GM23248 (cell line): Measurements from ENCODE around the gene NIBAN1. TPM values are rescaled to one million over a fixed set of nuclear protein-coding genes. Genes with fewer than 3 reads are reported as not detected.
A peak's percentile ranks its signal among the peaks of the same experiment; 100 is the strongest.

Experiments
- DNase-seq: peaks from one replicate; pipeline ENCODE4 v3.0.0-alpha.2; 2015
- H2AFZ ChIP-seq: fragments of 200-600 bp; sonication (generic); 2 replicates; pipeline ENCODE4 v1.6.1; 2016; ENCODE audit warnings: antibody characterized with exemption
- H3F3A ChIP-seq: fragments of 200-600 bp; sonication (generic); 2 replicates; pipeline ENCODE4 v1.6.1; 2016; ENCODE audit warnings: mild to moderate bottlenecking, antibody characterized with exemption, mixed run types; ENCODE audit not compliant: insufficient read depth
- H3K27ac ChIP-seq: fragments of 200-600 bp; sonication (generic); 2 replicates; pipeline ENCODE4 v1.5.1; 2016; ENCODE audit warnings: mild to moderate bottlenecking
- H3K27me3 ChIP-seq: fragments of 200-600 bp; sonication (generic); replicated peaks from 2 replicates; pipeline ENCODE4 v1.6.1; 2016; ENCODE audit warnings: mild to moderate bottlenecking; ENCODE audit not compliant: insufficient read depth
- H3K36me3 ChIP-seq: fragments of 200-600 bp; sonication (generic); 2 replicates; pipeline ENCODE4 v1.6.1; 2016; ENCODE audit warnings: low read depth, mild to moderate bottlenecking
- H3K4me1 ChIP-seq: fragments of 200-600 bp; sonication (generic); 2 replicates; pipeline ENCODE4 v1.6.1; 2016; ENCODE audit warnings: mild to moderate bottlenecking; ENCODE audit not compliant: insufficient read depth
- H3K4me2 ChIP-seq: fragments of 200-600 bp; sonication (generic); one replicate; pipeline ENCODE4 v1.6.1; 2016; ENCODE audit warnings: mild to moderate bottlenecking; ENCODE audit not compliant: unreplicated experiment
- H3K4me3 ChIP-seq: fragments of 200-600 bp; sonication (generic); 2 replicates; pipeline ENCODE4 v1.5.1; 2016; ENCODE audit warnings: mild to moderate bottlenecking
- H3K79me2 ChIP-seq: fragments of 200-600 bp; sonication (generic); 2 replicates; pipeline ENCODE4 v1.6.1; 2016; ENCODE audit warnings: mild to moderate bottlenecking; ENCODE audit not compliant: insufficient read depth
- H3K9ac ChIP-seq: fragments of 200-600 bp; sonication (generic); 2 replicates; pipeline ENCODE4 v1.6.1; 2016; ENCODE audit warnings: mild to moderate bottlenecking
- H3K9me2 ChIP-seq: fragments of 200-600 bp; sonication (generic); 2 replicates; pipeline ENCODE4 v1.6.1; 2016; ENCODE audit warnings: mixed run types, mild to moderate bottlenecking, moderate library complexity; ENCODE audit not compliant: insufficient read depth
- H3K9me3 ChIP-seq: fragments of 200-600 bp; sonication (generic); one replicate; pipeline ENCODE4 v1.6.1; 2017; ENCODE audit warnings: low read depth
- H4K20me1 ChIP-seq: fragments of 200-600 bp; sonication (generic); 2 replicates; pipeline ENCODE4 v1.6.0; 2016; ENCODE audit not compliant: insufficient read depth
- EZH2 ChIP-seq: fragments of 200-600 bp; sonication (generic); IDR thresholded peaks from 2 replicates; pipeline ENCODE4 v1.6.1; 2018; ENCODE audit warnings: antibody characterized with exemption, mild to moderate bottlenecking; ENCODE audit not compliant: insufficient read depth, poor library complexity, severe bottlenecking
- EZH2phosphoT487 ChIP-seq: fragments of 200-600 bp; sonication (generic); IDR thresholded peaks from 2 replicates; pipeline ENCODE4 v1.6.1; 2018; ENCODE audit warnings: antibody characterized with exemption, moderate library complexity, mild to moderate bottlenecking, low read depth; ENCODE audit not compliant: insufficient read depth
- WGBS, 2 experiments: methylation state at CpG; one replicate each; pipeline ENCODE4 v1.1.6; 2015 to 2017; ENCODE audit warnings: low lambda C conversion rate in 2 of 2, low coverage in 1 of 2; ENCODE audit errors: missing lambda C conversion rate in 2 of 2; 5-methylcytosine and 5-hydroxymethylcytosine counted together
- in situ Hi-C: fragments of 300-500 bp; cut with MboI; formaldehyde crosslinking; loops from 2 replicates; pipeline ENCODE4 v1.15.0; 2020
- polyA plus RNA-seq: library from polyadenylated mRNA; unstranded; fragments of >200 nt; fragmentation: Nextera tagmentation; extraction: Ambion mirVana; gene quantifications from 2 replicates; pipeline ENCODE4 v1.2.1, GENCODE V29; 2016
- total RNA-seq: library from RNA; depleted of rRNA; stranded (reverse); fragments of >200 nt; shearing (Covaris generic); gene quantifications from 2 replicates; pipeline ENCODE4 v1.2.3, GENCODE V29; 2014

The NIBAN1 gene
- total and polyA plus RNA-seq, 2 experiments from 2014 or later: 19.5 to 34.8 TPM

GRCh38 chr1:184950906-184951305 lies 23.4 kb downstream of the NIBAN1 start:
- WGBS, 2 experiments: 69 to 73% methylated on average over 2 of the region's 2 CpGs

DNA sequence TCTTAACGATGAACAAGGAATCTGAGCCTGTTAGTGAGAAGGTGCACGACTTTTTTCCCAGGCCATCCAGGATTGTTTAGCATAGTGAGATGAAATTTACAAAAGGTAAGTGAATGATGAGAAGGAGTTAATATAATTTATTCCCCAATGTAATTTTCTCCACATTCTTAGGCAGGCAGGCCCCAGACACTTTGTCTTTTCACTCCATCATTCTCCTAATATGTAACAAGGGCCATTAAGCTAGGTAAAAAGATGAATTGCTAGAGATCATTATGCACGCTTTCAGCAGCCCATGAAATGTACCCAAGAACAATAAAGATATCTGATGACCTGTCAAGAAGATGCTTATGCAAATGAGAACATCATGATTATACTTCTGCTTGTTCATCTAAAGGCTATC lies 24.1 kb downstream of the NIBAN1 start:
- peaks cover 19% of the 10 kb centered on the region for H3K4me1 ChIP-seq
- peaks cover 18% of the 10 kb centered on the region for H3F3A ChIP-seq
- TF ChIP-seq EZH2 (no peak), EZH2phosphoT487 (no peak)
- no peaks in the 10 kb centered on the region for H3K36me3 ChIP-seq
- no peak overlapping the region for H3K27ac ChIP-seq
- no peak for DNase-seq
- no peak overlapping the region for H3K4me2 ChIP-seq
- H3K4me3 ChIP-seq: no peak overlapping the region
- no peak overlapping the region for H2AFZ ChIP-seq
- 92 to 97% methylated on average over 3 of the region's 3 CpGs for WGBS, 2 experiments
- no peaks in the 10 kb centered on the region for H3K79me2 ChIP-seq
- H3K9me2 ChIP-seq: 0 out of 2 replicates have a peak, but pooled peaks cover 4% of the 10 kb centered on the region
- H3K9ac ChIP-seq: no peak overlapping the region
- no peaks in the 10 kb centered on the region for H3K27me3 ChIP-seq
- no peaks in the 10 kb centered on the region for H4K20me1 ChIP-seq
- in situ Hi-C loops: no loop called here
- no peaks in the 10 kb centered on the region for H3K9me3 ChIP-seq

More at GRCh38 chr1:184950906-184951305, 23.4 kb downstream of the NIBAN1 start:
- H4K20me1 ChIP-seq: no peaks in the 10 kb centered on the region
- no peaks in the 10 kb centered on the region for H3K27me3 ChIP-seq
- H3K4me3 ChIP-seq: no peak overlapping the region
- in situ Hi-C loops: no loop called here
- no peaks in the 10 kb centered on the region for H3K9me3 ChIP-seq
- no peak overlapping the region for H3K9ac ChIP-seq
- H3K27ac ChIP-seq: no peak overlapping the region
- H3K36me3 ChIP-seq: no peaks in the 10 kb centered on the region
- no peak for DNase-seq
- 0 out of 2 replicates have a peak, but pooled peaks cover 4% of the 10 kb centered on the region for H3K9me2 ChIP-seq
- TF ChIP-seq EZH2phosphoT487 (no peak), EZH2 (no peak)
- no peaks in the 10 kb centered on the region; the same call in 1 of the 2 replicates for H3K79me2 ChIP-seq
- H3K4me1 ChIP-seq: peaks cover 19% of the 10 kb centered on the region
- H2AFZ ChIP-seq: no peak overlapping the region
- no peak overlapping the region for H3K4me2 ChIP-seq
- H3F3A ChIP-seq: peaks cover 18% of the 10 kb centered on the region

DNA sequence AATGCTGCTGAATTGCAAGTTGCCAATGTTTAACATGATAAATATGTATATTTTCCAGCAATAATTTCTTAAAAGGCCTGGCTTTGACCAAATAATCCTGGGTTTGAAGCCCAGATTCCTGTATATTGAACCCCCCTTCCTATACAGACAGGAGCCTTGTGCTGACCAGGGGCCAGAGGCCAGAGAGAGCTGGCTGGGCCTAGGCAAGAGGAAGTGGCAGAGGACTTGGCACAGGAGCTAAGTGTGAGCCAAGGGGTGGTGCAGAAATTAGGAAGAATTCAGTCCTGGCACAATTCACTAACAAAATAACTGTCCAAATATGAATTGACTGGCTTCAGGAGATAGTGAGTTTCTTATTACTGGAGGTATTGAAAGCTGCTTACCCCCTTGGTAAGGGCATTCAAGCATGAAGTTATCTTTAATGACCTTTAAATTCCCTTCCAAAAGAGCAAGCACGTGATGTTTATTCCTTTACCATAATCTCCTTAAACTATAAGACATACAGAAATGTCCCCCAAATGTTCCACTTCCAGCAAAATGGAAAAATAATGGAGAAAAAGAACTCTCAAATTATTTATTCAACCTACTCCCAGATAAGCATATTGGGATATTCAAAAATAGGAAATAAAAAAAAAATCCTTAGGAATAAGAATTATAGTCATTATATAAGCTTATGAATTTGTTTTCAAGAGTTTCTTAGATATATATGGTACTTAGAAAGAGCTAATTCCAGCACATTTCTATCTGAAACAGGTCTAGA lies 26.6 kb downstream of the NIBAN1 start:
- 47 to 74% methylated on average over 1 of the region's 1 CpG for WGBS, 2 experiments
- no peak overlapping the region for H3K4me3 ChIP-seq
- H3K9me2 ChIP-seq: 0 out of 2 replicates have a peak, but pooled peaks cover 7% of the 10 kb centered on the region
- no peak for DNase-seq
- no peaks in the 10 kb centered on the region for H3K27me3 ChIP-seq
- H3K4me2 ChIP-seq: no peak overlapping the region
- H4K20me1 ChIP-seq: no peaks in the 10 kb centered on the region
- H3K9ac ChIP-seq: no peak overlapping the region
- TF ChIP-seq EZH2 (no peak), EZH2phosphoT487 (no peak)
- no peak overlapping the region for H2AFZ ChIP-seq
- H3K27ac ChIP-seq: no peak overlapping the region
- no peaks in the 10 kb centered on the region for H3K9me3 ChIP-seq
- no peaks in the 10 kb centered on the region for H3F3A ChIP-seq
- H3K36me3 ChIP-seq: no peaks in the 10 kb centered on the region
- no peaks in the 10 kb centered on the region for H3K4me1 ChIP-seq
- in situ Hi-C loops: no loop called here
- no peaks in the 10 kb centered on the region for H3K79me2 ChIP-seq

DNA sequence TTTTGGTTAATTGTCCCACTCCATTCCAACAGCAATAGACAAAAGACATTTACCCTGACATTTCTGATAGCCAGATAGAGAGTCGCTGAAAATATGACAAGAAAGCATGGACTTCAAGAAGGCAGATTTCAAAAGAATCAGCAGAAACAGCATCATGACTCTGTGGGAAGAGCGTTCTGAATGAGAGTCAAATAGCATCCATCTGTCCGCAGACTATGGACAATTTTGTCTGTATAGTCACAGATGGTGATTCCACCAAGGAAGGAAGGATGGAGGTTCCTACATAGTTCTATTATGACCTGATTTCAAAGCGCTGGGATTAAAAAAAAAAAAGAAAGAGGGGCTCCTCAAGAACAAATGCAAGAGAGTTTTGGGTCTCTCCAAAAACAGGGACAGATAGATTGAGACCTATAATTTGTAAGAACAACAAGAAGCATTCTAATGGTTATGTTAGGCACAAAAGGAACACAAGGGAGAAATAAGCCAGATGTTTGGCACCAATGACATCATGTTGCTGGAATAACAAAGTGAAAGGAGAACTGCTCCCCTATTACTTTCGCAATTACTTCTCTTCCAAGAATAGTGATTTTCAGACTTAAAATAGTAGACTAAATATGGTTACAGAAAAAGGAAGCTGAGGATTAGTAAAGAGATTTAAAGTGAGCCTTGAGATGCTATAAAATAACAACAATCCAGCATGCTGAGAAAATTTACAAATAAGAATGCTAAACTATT lies 28.5 kb downstream of the NIBAN1 start:
- Histone ChIP-seq H3K27ac (no peak overlapping the region), H3K4me1 (no peaks in the 10 kb centered on the region), H3K4me3 (no peak overlapping the region), H4K20me1 (no peaks in the 10 kb centered on the region), H3K27me3 (no peaks in the 10 kb centered on the region), H2AFZ (no peak overlapping the region), H3K9me2 (0 out of 2 replicates have a peak, but pooled peaks cover 3% of the 10 kb centered on the region), H3F3A (no peaks in the 10 kb centered on the region), H3K4me2 (no peak overlapping the region), H3K79me2 (no peaks in the 10 kb centered on the region), H3K9me3 (no peaks in the 10 kb centered on the region), H3K9ac (no peak overlapping the region), H3K36me3 (no peaks in the 10 kb centered on the region)
- peak; percentile 42 for DNase-seq
- 72 to 75% methylated on average over 5 of the region's 5 CpGs for WGBS, 2 experiments
- no peak for TF ChIP-seq EZH2phosphoT487
- TF ChIP-seq EZH2: no peak
- in situ Hi-C loops: no loop called here
